ENCODE measurements around the gene TDRD1.

GRCh38 chr10:114138581-114138980, 40.6 kb upstream of the TDRD1 start:
- TF ChIP-seq CSRNP3 (CRISPR knock-in tag; IDR thresholded peaks at IDR 0.05) = no peak
- no peak for TF ChIP-seq ZFP3 (CRISPR knock-in tag; IDR thresholded peaks at IDR 0.05)
- no peak for TF ChIP-seq ZFP30 (CRISPR knock-in tag; IDR thresholded peaks at IDR 0.05)
- no peak for TF ChIP-seq POU6F1 (CRISPR knock-in tag; IDR thresholded peaks at IDR 0.05; ENCODE audit: borderline replicate concordance, low read depth)
- no peak for TF ChIP-seq ZNF70 (CRISPR knock-in tag; IDR thresholded peaks at IDR 0.05)
- no peak for TF ChIP-seq ARNTL (CRISPR knock-in tag; IDR thresholded peaks at IDR 0.05; ENCODE audit: borderline replicate concordance, low read depth)
- TF ChIP-seq CREB5 (CRISPR knock-in tag; IDR thresholded peaks at IDR 0.05; ENCODE audit: low read depth) = no peak
- no peak for TF ChIP-seq ESRRG (CRISPR knock-in tag; IDR thresholded peaks at IDR 0.05)
- no peak for TF ChIP-seq PATZ1 (CRISPR knock-in tag; IDR thresholded peaks at IDR 0.05; ENCODE audit: borderline replicate concordance)

All from SK-N-SH treated with all-trans-retinoic acid at 6 μM for 48 hours (cell line).